BE2C (cell line): ENCODE results near the gene SLC15A1.

Experiments used
- DNase-seq: peaks from one replicate; pipeline ENCODE4 v3.0.0-alpha.2; 2020
- H3K27me3 ChIP-seq: fragments of 250-450 bp; sonication (Bioruptor Pico); 2 replicates; pipeline ENCODE4 v1.5.1; 2020; ENCODE audit warnings: mild to moderate bottlenecking
- H3K36me3 ChIP-seq: fragments of 250-450 bp; sonication (Bioruptor Pico); 2 replicates; pipeline ENCODE4 v1.5.1; 2020; ENCODE audit warnings: mild to moderate bottlenecking
- H3K4me1 ChIP-seq: fragments of 250-450 bp; sonication (Bioruptor Pico); 2 replicates; pipeline ENCODE4 v1.5.1; 2020
- H3K4me3 ChIP-seq: 2 replicates; pipeline ENCODE4 v1.5.1; 2011; ENCODE audit warnings: low read depth, low read length
- H3K9me3 ChIP-seq: fragments of 250-450 bp; sonication (Bioruptor Pico); 2 replicates; pipeline ENCODE4 v1.5.1; 2020
- TF ChIP-seq, protein P1 (sequence below): IDR thresholded peaks from 2 replicates; pipeline ENCODE4 v1.5.1; 2012; ENCODE audit warnings: mild to moderate bottlenecking, low read depth, low read length

Gene SLC15A1

DNA sequence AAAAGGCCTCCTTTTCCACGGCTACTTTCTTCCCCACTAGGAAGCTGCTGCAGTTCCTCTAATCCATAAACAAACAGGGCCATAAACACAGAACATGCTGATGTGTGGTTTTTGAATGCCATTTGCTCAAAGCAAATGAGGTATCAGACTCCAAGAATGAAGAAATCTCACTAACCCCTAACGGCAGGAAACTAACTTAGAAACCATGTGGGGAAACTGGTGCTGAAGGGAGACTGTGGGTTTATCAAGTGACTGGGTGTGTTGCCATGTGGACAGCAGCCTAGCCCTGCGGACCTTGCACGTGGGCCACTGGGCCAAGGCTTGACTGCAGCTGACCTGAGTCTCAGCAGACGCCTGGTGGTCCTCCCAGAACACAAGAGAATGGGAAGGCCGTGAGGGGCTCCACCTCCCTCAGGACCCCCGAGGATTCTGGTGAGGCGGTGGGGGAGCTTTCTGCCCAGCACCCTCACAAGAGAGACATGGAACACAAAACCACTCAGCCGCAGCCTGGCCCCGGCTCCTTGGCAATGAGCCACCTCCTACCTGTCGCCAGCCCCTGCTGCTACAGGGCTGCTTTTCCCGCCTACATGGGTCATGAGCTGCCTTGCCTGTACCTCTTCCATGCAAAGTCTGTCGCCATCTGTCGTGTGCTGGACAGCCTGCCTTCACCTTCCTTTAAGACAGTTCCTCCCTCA lies 10.6 kb downstream of the SLC15A1 start:
- H3K36me3 ChIP-seq: no peaks in the 10 kb centered on the region
- H3K9me3 ChIP-seq: no peaks in the 10 kb centered on the region
- TF ChIP-seq, protein P1, sequence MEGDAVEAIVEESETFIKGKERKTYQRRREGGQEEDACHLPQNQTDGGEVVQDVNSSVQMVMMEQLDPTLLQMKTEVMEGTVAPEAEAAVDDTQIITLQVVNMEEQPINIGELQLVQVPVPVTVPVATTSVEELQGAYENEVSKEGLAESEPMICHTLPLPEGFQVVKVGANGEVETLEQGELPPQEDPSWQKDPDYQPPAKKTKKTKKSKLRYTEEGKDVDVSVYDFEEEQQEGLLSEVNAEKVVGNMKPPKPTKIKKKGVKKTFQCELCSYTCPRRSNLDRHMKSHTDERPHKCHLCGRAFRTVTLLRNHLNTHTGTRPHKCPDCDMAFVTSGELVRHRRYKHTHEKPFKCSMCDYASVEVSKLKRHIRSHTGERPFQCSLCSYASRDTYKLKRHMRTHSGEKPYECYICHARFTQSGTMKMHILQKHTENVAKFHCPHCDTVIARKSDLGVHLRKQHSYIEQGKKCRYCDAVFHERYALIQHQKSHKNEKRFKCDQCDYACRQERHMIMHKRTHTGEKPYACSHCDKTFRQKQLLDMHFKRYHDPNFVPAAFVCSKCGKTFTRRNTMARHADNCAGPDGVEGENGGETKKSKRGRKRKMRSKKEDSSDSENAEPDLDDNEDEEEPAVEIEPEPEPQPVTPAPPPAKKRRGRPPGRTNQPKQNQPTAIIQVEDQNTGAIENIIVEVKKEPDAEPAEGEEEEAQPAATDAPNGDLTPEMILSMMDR: no peak
- DNase-seq: no peak
- H3K4me3 ChIP-seq: no peak overlapping the region
- H3K27me3 ChIP-seq: no peaks in the 10 kb centered on the region
- H3K4me1 ChIP-seq: no peaks in the 10 kb centered on the region

GRCh38 chr13:98740131-98740530 lies 12.3 kb downstream of the SLC15A1 start:
- no peak overlapping the region for H3K4me3 ChIP-seq

DNA sequence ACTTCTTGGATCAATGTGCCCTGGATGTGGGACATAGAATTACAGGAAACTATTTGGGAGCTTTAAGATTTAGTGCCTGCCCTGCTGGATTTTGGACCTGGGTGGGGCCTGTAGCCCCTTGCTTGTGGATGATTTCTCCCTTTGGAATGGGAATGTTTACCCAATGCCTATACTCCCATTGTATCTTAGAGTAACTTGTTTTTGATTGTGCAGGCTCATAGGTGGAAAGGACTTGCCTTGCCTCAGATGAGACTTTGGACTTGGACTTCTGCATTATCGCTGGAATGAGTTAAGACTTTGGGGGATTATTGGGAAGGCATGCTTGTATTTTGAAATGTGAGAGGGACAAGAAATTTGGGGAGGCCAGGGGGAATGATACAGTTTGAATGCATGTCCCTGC lies 13.5 kb downstream of the SLC15A1 start:
- no peaks in the 10 kb centered on the region for H3K9me3 ChIP-seq
- DNase-seq: no peak
- no peaks in the 10 kb centered on the region for H3K4me1 ChIP-seq
- no peaks in the 10 kb centered on the region for H3K27me3 ChIP-seq
- TF ChIP-seq, protein P1: no peak
- no peaks in the 10 kb centered on the region for H3K36me3 ChIP-seq
- no peak overlapping the region for H3K4me3 ChIP-seq

More at GRCh38 chr13:98740131-98740530, 12.3 kb downstream of the SLC15A1 start:
- Histone ChIP-seq H3K36me3 (no peaks in the 10 kb centered on the region), H3K9me3 (no peaks in the 10 kb centered on the region), H3K4me1 (no peaks in the 10 kb centered on the region), H3K27me3 (no peaks in the 10 kb centered on the region)
- TF ChIP-seq, protein P1: no peak
- DNase-seq: no peak

DNA sequence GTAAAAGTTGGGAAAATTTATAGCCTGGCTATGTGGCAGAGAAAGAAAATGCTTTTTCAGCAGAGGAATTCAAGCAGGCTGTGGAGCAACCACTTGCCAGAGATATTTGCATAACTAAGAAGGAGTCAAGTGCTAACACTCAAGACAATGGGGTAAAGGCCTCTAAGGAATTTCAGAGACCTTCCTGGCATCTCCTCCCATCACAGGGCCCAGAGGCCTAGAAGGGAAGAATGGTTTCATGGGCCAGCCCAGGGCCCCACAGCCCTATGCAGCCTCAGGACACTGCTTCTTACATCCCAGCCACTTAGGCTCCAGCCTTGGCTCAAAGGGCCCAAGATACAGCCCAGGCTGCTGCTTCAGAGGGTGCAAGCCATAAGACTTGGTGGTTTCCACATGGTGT lies 14.3 kb downstream of the SLC15A1 start:
- Histone ChIP-seq H3K9me3 (no peaks in the 10 kb centered on the region), H3K27me3 (no peaks in the 10 kb centered on the region), H3K4me1 (no peaks in the 10 kb centered on the region), H3K36me3 (no peaks in the 10 kb centered on the region), H3K4me3 (no peak overlapping the region)
- TF ChIP-seq, protein P1: no peak
- no peak for DNase-seq

DNA sequence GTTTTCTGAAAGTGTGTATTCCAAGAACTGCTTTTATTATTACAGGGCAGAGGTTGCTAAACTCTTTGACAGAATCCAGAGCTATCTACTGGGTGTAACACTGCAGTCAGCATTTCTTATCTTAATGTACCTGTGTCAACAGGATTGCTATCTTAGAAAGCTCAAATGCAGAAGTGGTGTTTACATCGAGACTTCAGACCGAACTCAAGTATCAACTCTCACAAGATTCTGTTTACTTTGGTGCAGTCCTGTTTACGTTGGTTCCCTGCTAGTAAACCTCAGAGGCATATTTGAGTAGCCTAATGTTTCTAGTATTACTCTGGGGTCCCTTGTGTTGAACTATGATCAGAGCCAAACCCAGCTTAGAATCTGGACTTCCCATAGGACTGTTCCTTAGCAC lies 20.5 kb downstream of the SLC15A1 start:
- Histone ChIP-seq H3K9me3 (no peaks in the 10 kb centered on the region), H3K4me1 (no peaks in the 10 kb centered on the region), H3K4me3 (no peak overlapping the region), H3K27me3 (no peaks in the 10 kb centered on the region), H3K36me3 (no peaks in the 10 kb centered on the region)
- TF ChIP-seq, protein P1: no peak
- DNase-seq: no peak

DNA sequence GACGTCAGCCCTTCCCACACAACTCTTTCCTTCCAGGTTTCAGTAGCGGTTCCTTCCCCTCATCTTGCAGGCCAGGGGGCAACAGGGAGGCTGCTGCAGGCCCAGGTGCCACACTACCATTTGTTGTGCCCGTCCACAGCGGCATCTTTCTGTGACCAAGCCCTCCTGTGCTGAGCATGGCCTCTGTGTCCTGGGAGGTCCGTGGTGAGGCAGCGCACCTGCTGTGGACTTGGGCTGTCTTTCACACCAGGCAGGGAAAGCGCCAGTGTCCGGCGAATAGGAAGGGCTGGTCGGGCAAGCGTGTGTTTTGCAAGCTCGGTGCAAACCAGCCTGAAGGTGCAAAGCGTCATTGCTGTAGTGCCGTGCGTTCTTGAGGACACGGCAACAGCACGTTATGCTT lies 21.4 kb downstream of the SLC15A1 start:
- TF ChIP-seq, protein P1: no peak
- H3K4me3 ChIP-seq: no peak overlapping the region

More for the DNA sequence above, 21.4 kb downstream of the SLC15A1 start:
- Histone ChIP-seq H3K36me3 (no peaks in the 10 kb centered on the region), H3K4me1 (no peaks in the 10 kb centered on the region), H3K9me3 (no peaks in the 10 kb centered on the region), H3K27me3 (no peaks in the 10 kb centered on the region)
- no peak for DNase-seq
